Smooth muscle cell (in vitro differentiated cells): ENCODE measurements around the gene TEX52. TPM values are rescaled to one million over a fixed set of nuclear protein-coding genes. Genes with fewer than 3 reads are reported as not detected.

Experiments
- DNase-seq: peaks from one replicate; lab custom pipeline; 2025; ENCODE audit not compliant: unreplicated experiment; lab: John Stamatoyannopoulos, UW
- H2AFZ ChIP-seq: fragments of 200-600 bp; sonication (generic); 2 replicates; pipeline ENCODE4 v1.6.0; 2016; ENCODE audit warnings: antibody characterized with exemption, low read depth, mild to moderate bottlenecking
- H3F3A ChIP-seq: fragments of 200-600 bp; sonication (generic); 2 replicates; pipeline ENCODE4 v1.6.0; 2017; ENCODE audit warnings: antibody characterized with exemption, low read depth
- H3K27ac ChIP-seq: fragments of 200-600 bp; sonication (generic); 2 replicates; pipeline ENCODE4 v1.5.1; 2016; ENCODE audit warnings: low read depth, mild to moderate bottlenecking
- H3K27me3 ChIP-seq: fragments of 200-600 bp; sonication (generic); 2 replicates; pipeline ENCODE4 v1.6.1; 2016; ENCODE audit warnings: low read depth, mild to moderate bottlenecking
- H3K36me3 ChIP-seq: fragments of 200-600 bp; sonication (generic); 2 replicates; pipeline ENCODE4 v1.5.1; 2016; ENCODE audit warnings: low read depth
- H3K4me1 ChIP-seq: fragments of 200-600 bp; sonication (generic); 2 replicates; pipeline ENCODE4 v1.5.1; 2016; ENCODE audit warnings: low read depth
- H3K4me2 ChIP-seq: fragments of 200-600 bp; sonication (generic); 2 replicates; pipeline ENCODE4 v1.6.0; 2016; ENCODE audit warnings: mild to moderate bottlenecking
- H3K4me3 ChIP-seq: fragments of 200-600 bp; sonication (generic); 2 replicates; pipeline ENCODE4 v1.5.1; 2016; ENCODE audit warnings: mild to moderate bottlenecking
- H3K79me2 ChIP-seq: fragments of 200-600 bp; sonication (generic); 2 replicates; pipeline ENCODE4 v1.6.0; 2016; ENCODE audit warnings: low read depth, mild to moderate bottlenecking
- H3K9ac ChIP-seq: fragments of 200-600 bp; sonication (generic); 2 replicates; pipeline ENCODE4 v1.6.0; 2016; ENCODE audit warnings: low read depth
- H3K9me3 ChIP-seq: fragments of 200-600 bp; sonication (generic); replicated peaks from 2 replicates; pipeline ENCODE4 v1.5.1; 2016; ENCODE audit warnings: low read depth
- H4K20me1 ChIP-seq: fragments of 200-600 bp; sonication (generic); 2 replicates; pipeline ENCODE4 v1.6.0; 2016; ENCODE audit warnings: low read depth
- WGBS: methylation state at CpG from one replicate; pipeline ENCODE4 v1.1.7; 2016; ENCODE audit warnings: low lambda C conversion rate; 5-methylcytosine and 5-hydroxymethylcytosine counted together
- polyA plus RNA-seq: library from polyadenylated mRNA; unstranded; fragments of >200 nt; fragmentation: Nextera tagmentation; extraction: Ambion mirVana; gene quantifications from 2 replicates; pipeline ENCODE4 v1.2.1, GENCODE V29; 2016
- total RNA-seq: library from RNA; depleted of rRNA; stranded (reverse); fragments of >200 nt; gene quantifications from 2 replicates; pipeline ENCODE4 v1.2.3, GENCODE V29; 2014
- TF ChIP-seq, protein P1 (sequence below): fragments of 200-600 bp; sonication (generic); IDR thresholded peaks from 2 replicates; pipeline ENCODE4 v1.5.1; 2017; ENCODE audit warnings: borderline replicate concordance, mild to moderate bottlenecking, antibody characterized with exemption; ENCODE audit not compliant: insufficient read depth, poor library complexity, severe bottlenecking

The TEX52 gene
- total and polyA plus RNA-seq, 2 experiments from 2014 or later = 0.14 TPM; not detected in 1

DNA sequence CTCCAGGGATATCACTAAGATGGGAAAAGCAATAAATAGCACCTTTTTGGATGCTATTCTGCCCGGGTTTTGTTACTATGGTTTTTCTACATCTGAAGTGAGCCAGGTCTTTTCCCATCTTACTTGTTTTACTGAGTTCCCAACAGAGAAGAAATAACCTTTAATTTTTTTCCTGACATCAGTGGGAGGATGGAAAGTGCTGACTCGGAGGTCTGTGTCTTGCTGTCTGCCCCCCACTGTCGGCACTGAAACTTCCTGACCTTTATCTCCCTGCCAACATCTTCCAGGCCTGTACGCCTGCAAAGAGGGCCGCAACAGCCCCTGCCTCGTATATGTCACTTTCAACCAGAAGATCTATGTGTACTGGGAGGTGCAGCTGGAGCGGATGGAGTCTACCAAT, 33.4 kb downstream of the TEX52 start:
- no peaks in the 10 kb centered on the region for H3K9me3 ChIP-seq
- H3K79me2 ChIP-seq = no peaks in the 10 kb centered on the region
- no peak overlapping the region for H3K9ac ChIP-seq
- no peaks in the 10 kb centered on the region for H3F3A ChIP-seq
- no peak overlapping the region for H2AFZ ChIP-seq
- TF ChIP-seq, protein P1, sequence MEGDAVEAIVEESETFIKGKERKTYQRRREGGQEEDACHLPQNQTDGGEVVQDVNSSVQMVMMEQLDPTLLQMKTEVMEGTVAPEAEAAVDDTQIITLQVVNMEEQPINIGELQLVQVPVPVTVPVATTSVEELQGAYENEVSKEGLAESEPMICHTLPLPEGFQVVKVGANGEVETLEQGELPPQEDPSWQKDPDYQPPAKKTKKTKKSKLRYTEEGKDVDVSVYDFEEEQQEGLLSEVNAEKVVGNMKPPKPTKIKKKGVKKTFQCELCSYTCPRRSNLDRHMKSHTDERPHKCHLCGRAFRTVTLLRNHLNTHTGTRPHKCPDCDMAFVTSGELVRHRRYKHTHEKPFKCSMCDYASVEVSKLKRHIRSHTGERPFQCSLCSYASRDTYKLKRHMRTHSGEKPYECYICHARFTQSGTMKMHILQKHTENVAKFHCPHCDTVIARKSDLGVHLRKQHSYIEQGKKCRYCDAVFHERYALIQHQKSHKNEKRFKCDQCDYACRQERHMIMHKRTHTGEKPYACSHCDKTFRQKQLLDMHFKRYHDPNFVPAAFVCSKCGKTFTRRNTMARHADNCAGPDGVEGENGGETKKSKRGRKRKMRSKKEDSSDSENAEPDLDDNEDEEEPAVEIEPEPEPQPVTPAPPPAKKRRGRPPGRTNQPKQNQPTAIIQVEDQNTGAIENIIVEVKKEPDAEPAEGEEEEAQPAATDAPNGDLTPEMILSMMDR = no peak
- H3K4me2 ChIP-seq = no peak overlapping the region
- DNase-seq = no peak
- H3K27me3 ChIP-seq = no peaks in the 10 kb centered on the region
- WGBS = 65% methylated on average over 7 of the region's 7 CpGs
- no peaks in the 10 kb centered on the region for H4K20me1 ChIP-seq
- peaks cover 15% of the 10 kb centered on the region for H3K4me1 ChIP-seq
- H3K4me3 ChIP-seq = no peak overlapping the region
- peaks cover 7% of the 10 kb centered on the region for H3K36me3 ChIP-seq
- no peak overlapping the region for H3K27ac ChIP-seq

DNA sequence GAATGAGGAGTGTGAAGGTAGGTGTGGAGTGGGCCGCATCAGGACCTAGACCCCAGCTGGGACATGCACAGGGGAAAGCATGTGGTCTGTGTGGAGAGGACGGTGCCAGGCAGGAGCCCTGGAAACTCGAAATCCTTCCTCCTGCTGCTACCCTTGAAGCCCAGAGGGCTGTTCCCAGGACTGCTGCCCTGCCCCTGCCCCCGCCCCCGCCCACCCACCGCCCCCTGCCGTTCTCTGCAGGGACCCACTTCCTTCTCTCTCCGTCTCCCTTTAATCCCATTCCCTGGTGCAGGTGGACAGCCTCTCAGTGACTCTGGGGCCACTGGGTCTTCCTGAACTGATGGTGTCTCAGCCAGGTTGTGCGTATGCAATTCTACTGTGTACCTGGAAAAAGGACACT, 36.4 kb downstream of the TEX52 start:
- H3F3A ChIP-seq = no peaks in the 10 kb centered on the region
- peaks cover 4% of the 10 kb centered on the region for H3K79me2 ChIP-seq
- H2AFZ ChIP-seq = no peak overlapping the region
- peaks cover 15% of the 10 kb centered on the region for H3K36me3 ChIP-seq
- H4K20me1 ChIP-seq = no peaks in the 10 kb centered on the region
- TF ChIP-seq, protein P1 = no peak
- H3K4me3 ChIP-seq = no peak overlapping the region
- H3K27ac ChIP-seq = no peak overlapping the region
- WGBS = 92% methylated on average over 4 of the region's 9 CpGs
- DNase-seq = no peak
- peaks cover 6% of the 10 kb centered on the region for H3K4me1 ChIP-seq
- no peak overlapping the region for H3K4me2 ChIP-seq
- H3K27me3 ChIP-seq = no peaks in the 10 kb centered on the region
- H3K9me3 ChIP-seq = no peaks in the 10 kb centered on the region
- no peak overlapping the region for H3K9ac ChIP-seq

GRCh38 chr12:2819810-2820209, 37.0 kb downstream of the TEX52 start:
- Histone ChIP-seq H3K79me2 (peaks cover 10% of the 10 kb centered on the region), H3K4me1 (peaks cover under 1% of the 10 kb centered on the region), H3K4me3 (no peak overlapping the region), H3K36me3 (peaks cover 15% of the 10 kb centered on the region), H3K4me2 (no peak overlapping the region), H3K9me3 (no peaks in the 10 kb centered on the region), H3K9ac (no peak overlapping the region), H3F3A (no peaks in the 10 kb centered on the region), H3K27ac (no peak overlapping the region), H4K20me1 (no peaks in the 10 kb centered on the region), H2AFZ (no peak overlapping the region), H3K27me3 (no peaks in the 10 kb centered on the region)
- TF ChIP-seq, protein P1 = no peak
- WGBS = 97% methylated on average over 15 of the region's 15 CpGs
- no peak for DNase-seq

DNA sequence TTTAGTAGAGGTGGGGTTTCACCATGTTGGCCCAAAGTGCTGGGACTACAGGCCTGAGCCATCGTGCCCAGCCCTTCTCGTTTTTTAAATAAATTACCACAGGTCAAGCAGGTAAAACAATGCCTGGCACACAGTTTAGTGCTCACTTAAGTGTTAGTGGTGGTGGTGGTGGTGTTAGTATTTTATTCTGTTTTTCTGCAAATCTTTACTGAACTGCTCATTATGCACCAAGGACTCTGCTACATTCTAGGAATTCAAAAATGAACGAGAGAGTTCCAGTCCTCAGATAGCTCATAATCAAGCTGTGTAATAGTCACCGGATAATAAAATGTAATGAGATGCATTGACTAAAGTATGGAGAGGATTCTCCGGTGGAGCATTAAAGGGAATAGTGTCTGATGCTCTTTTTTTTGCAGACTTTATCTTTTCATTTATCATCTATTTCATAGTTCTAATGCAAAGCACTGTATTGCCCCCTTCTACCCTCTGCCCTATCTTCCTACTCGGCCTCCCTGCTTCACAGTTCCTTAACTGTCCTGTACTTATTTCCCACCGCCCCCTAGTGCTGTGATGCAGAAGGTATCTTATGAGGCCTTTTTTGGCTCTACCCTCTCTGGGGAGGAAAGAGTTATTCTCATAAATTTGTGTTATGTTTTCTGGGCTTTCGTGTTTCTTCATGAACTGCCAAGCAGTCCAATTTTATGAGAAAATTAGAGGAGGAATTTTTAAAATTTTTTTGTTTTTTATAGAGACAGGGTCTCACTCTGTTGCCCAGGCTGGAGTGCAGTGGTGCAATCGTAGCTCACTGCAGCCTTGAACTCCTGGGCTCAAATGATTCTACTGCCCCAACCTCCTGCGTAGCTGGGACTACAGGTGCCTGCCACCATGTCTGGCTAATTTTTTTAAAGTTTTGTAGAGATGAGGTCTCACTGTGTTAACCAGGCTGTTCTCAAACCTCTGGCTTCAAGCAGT, 43.3 kb downstream of the TEX52 start:
- Histone ChIP-seq H4K20me1 (no peaks in the 10 kb centered on the region), H3K4me1 (peaks cover 3% of the 10 kb centered on the region), H3K9ac (peak overlapping the region; percentile 83), H3K36me3 (peaks cover 8% of the 10 kb centered on the region), H3K27me3 (no peaks in the 10 kb centered on the region), H2AFZ (peak overlapping the region; percentile 90), H3K9me3 (no peaks in the 10 kb centered on the region), H3K27ac (peak overlapping the region; percentile 88), H3K4me2 (peak overlapping the region; percentile 90), H3K79me2 (peaks cover 29% of the 10 kb centered on the region), H3K4me3 (peak overlapping the region; percentile 67), H3F3A (no peaks in the 10 kb centered on the region)
- TF ChIP-seq, protein P1 = peak; percentile 57
- whole genome bisulfite sequencing = 26% methylated on average over 10 of the region's 10 CpGs
- no peak for DNase-seq
